Stimulated activated CD8-positive, alpha-beta memory T cell treated with anti-CD3 and anti-CD28 coated beads, Interleukin-4, amount 100 ng/mL, for 4 hours (primary cell): ENCODE results near the gene FBXL14.
"Not testable (repeated sequence)": the region's sequence is repeated elsewhere in the genome, so short reads cannot be mapped to it uniquely, and the experiment has no call there.

Experiments used
- DNase-seq, 2 donors: peaks; one replicate each; pipeline ENCODE4 v3.0.0-alpha.2; 2020; ENCODE audit warnings: low read depth in 2 of 2, low spot score in 1 of 2

The FBXL14 gene

GRCh38 chr12:1573960-1574864 lies 20.2 kb downstream of the FBXL14 start:
- DNase-seq: no peak

- no peak for DNase-seq
These were observed 21.6 kb downstream of the FBXL14 start for GRCh38 chr12:1572731-1573130.

- DNase-seq: no peak
These were observed 26.5 kb downstream of the FBXL14 start for GRCh38 chr12:1567852-1568251.

GRCh38 chr12:1566449-1567135 lies 27.8 kb downstream of the FBXL14 start:
- no peak for DNase-seq

GRCh38 chr12:1565172-1565571 lies 29.2 kb downstream of the FBXL14 start:
- DNase-seq: no peak

- no peak for DNase-seq
These were observed 30.3 kb downstream of the FBXL14 start for GRCh38 chr12:1564067-1564466.

GRCh38 chr12:1562813-1563407 lies 31.5 kb downstream of the FBXL14 start:
- DNase-seq: no peak

GRCh38 chr12:1560704-1561103 lies 33.7 kb downstream of the FBXL14 start:
- no peak for DNase-seq

- no peak for DNase-seq
These were observed 34.7 kb downstream of the FBXL14 start for GRCh38 chr12:1559676-1560091.

- not testable (repeated sequence) for DNase-seq
These were observed 36.3 kb downstream of the FBXL14 start for GRCh38 chr12:1558108-1558507.

GRCh38 chr12:1553987-1554982 lies 40.1 kb downstream of the FBXL14 start:
- DNase-seq: no peak

GRCh38 chr12:1553536-1553935 lies 40.8 kb downstream of the FBXL14 start:
- no peak for DNase-seq

GRCh38 chr12:1552911-1553491 lies 41.4 kb downstream of the FBXL14 start:
- no peak for DNase-seq

- no peak for DNase-seq
These were observed 42.2 kb downstream of the FBXL14 start for GRCh38 chr12:1552171-1552570.

- DNase-seq: no peak
These were observed 42.9 kb downstream of the FBXL14 start for GRCh38 chr12:1551496-1551895.

- no peak for DNase-seq
These were observed 47.3 kb downstream of the FBXL14 start for GRCh38 chr12:1546931-1547640.

- no peak for DNase-seq
These were observed 49.2 kb downstream of the FBXL14 start for GRCh38 chr12:1544996-1545700.

GRCh38 chr12:1542599-1542998 lies 51.8 kb downstream of the FBXL14 start:
- no peak for DNase-seq

- no peak for DNase-seq
These were observed 53.7 kb downstream of the FBXL14 start for GRCh38 chr12:1540690-1541089.
